ENCODE results near the gene LRRK2. TPM values are rescaled to one million over a fixed set of nuclear protein-coding genes. Genes with fewer than 3 reads are reported as not detected.

LRRK2 gene
- total RNA-seq, 1 experiment from 2014 or later = 0.13 TPM

- Histone ChIP-seq H3K27me3 (ENCODE audit: control insufficient read depth, insufficient read depth, low read length) (no peaks in the 10 kb centered on the region), H3K4me3 (ENCODE audit: low read depth in 2 of 2, low read length in 2 of 2) (no peak overlapping the region), H3K36me3 (ENCODE audit: control insufficient read depth, insufficient read depth, low read length) (no peaks in the 10 kb centered on the region), H3K9me3 (ENCODE audit: control insufficient read depth, insufficient read depth, low read depth, low read length) (no peaks in the 10 kb centered on the region), H3K27ac (ENCODE audit: low read length) (no peak overlapping the region), H3K4me1 (ENCODE audit: control insufficient read depth, insufficient read depth, low read length) (no peaks in the 10 kb centered on the region)
- TF ChIP-seq SIN3A (IDR thresholded peaks at IDR 0.05; ENCODE audit: borderline replicate concordance, insufficient read depth, low read depth, low read length) (no peak), TCF7L2 (IDR thresholded peaks at IDR 0.05; ENCODE audit: low read depth, low read length) (no peak), POLR2AphosphoS5 (IDR thresholded peaks at IDR 0.05; ENCODE audit: low read depth, low read length) (no peak)
- TF ChIP-seq, protein P1, sequence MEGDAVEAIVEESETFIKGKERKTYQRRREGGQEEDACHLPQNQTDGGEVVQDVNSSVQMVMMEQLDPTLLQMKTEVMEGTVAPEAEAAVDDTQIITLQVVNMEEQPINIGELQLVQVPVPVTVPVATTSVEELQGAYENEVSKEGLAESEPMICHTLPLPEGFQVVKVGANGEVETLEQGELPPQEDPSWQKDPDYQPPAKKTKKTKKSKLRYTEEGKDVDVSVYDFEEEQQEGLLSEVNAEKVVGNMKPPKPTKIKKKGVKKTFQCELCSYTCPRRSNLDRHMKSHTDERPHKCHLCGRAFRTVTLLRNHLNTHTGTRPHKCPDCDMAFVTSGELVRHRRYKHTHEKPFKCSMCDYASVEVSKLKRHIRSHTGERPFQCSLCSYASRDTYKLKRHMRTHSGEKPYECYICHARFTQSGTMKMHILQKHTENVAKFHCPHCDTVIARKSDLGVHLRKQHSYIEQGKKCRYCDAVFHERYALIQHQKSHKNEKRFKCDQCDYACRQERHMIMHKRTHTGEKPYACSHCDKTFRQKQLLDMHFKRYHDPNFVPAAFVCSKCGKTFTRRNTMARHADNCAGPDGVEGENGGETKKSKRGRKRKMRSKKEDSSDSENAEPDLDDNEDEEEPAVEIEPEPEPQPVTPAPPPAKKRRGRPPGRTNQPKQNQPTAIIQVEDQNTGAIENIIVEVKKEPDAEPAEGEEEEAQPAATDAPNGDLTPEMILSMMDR (IDR thresholded peaks at IDR 0.05) = no peak
- TF ChIP-seq, protein P2, sequence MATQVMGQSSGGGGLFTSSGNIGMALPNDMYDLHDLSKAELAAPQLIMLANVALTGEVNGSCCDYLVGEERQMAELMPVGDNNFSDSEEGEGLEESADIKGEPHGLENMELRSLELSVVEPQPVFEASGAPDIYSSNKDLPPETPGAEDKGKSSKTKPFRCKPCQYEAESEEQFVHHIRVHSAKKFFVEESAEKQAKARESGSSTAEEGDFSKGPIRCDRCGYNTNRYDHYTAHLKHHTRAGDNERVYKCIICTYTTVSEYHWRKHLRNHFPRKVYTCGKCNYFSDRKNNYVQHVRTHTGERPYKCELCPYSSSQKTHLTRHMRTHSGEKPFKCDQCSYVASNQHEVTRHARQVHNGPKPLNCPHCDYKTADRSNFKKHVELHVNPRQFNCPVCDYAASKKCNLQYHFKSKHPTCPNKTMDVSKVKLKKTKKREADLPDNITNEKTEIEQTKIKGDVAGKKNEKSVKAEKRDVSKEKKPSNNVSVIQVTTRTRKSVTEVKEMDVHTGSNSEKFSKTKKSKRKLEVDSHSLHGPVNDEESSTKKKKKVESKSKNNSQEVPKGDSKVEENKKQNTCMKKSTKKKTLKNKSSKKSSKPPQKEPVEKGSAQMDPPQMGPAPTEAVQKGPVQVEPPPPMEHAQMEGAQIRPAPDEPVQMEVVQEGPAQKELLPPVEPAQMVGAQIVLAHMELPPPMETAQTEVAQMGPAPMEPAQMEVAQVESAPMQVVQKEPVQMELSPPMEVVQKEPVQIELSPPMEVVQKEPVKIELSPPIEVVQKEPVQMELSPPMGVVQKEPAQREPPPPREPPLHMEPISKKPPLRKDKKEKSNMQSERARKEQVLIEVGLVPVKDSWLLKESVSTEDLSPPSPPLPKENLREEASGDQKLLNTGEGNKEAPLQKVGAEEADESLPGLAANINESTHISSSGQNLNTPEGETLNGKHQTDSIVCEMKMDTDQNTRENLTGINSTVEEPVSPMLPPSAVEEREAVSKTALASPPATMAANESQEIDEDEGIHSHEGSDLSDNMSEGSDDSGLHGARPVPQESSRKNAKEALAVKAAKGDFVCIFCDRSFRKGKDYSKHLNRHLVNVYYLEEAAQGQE (IDR thresholded peaks at IDR 0.05; ENCODE audit: insufficient read depth in 1 of 2, low read depth in 2 of 2, low read length in 1 of 2) = no peak
- intact Hi-C loops (cut with micrococcal nuclease; ENCODE audit: unreplicated experiment) (no loop called here), in situ Hi-C loops (cut with HindIII; ENCODE audit: low pct_unique_long_range_greater_than_20kb, low sequenced_read_pairs) (no loop called here)
- ChIA-PET POLR2A (no interaction called here), CTCF (no interaction called here)
- DNase-seq (ENCODE audit: low read depth, low spot score) (no peak), ATAC-seq (no peak)
- BruUV-seq (replicated peaks) = no TSS peak
Observed at GRCh38 chr12:40314927-40315326, 90.1 kb downstream of the LRRK2 start.

GRCh38 chr12:40315375-40315774, 90.6 kb downstream of the LRRK2 start:
- no peak overlapping the region for H3K4me3 ChIP-seq (ENCODE audit: low read depth in 2 of 2, low read length in 2 of 2)
- H3K27ac ChIP-seq (ENCODE audit: low read length) = no peak overlapping the region
- DNase-seq (ENCODE audit: low read depth, low spot score) (no peak), ATAC-seq (no peak)
- CTCF ChIA-PET = no interaction called here
- no peaks in the 10 kb centered on the region for H3K4me1 ChIP-seq (ENCODE audit: control insufficient read depth, insufficient read depth, low read length)
- H3K27me3 ChIP-seq (ENCODE audit: control insufficient read depth, insufficient read depth, low read length) = no peaks in the 10 kb centered on the region
- H3K9me3 ChIP-seq (ENCODE audit: control insufficient read depth, insufficient read depth, low read depth, low read length) = no peaks in the 10 kb centered on the region
- H3K36me3 ChIP-seq (ENCODE audit: control insufficient read depth, insufficient read depth, low read length) = no peaks in the 10 kb centered on the region
- POLR2A ChIA-PET = no interaction called here
- intact Hi-C loops (cut with micrococcal nuclease; ENCODE audit: unreplicated experiment) = no loop called here
- TF ChIP-seq SIN3A (IDR thresholded peaks at IDR 0.05; ENCODE audit: borderline replicate concordance, insufficient read depth, low read depth, low read length) (no peak), TCF7L2 (IDR thresholded peaks at IDR 0.05; ENCODE audit: low read depth, low read length) (no peak)
- TF ChIP-seq, protein P2 (IDR thresholded peaks at IDR 0.05; ENCODE audit: insufficient read depth in 1 of 2, low read depth in 2 of 2, low read length in 1 of 2) = no peak
- in situ Hi-C loops (cut with HindIII; ENCODE audit: low pct_unique_long_range_greater_than_20kb, low sequenced_read_pairs) = no loop called here
- no TSS peak for BruUV-seq (replicated peaks)
